Measurements from ENCODE around the gene HSPBP1. TPM values are rescaled to one million over a fixed set of nuclear protein-coding genes. Genes with fewer than 3 reads are reported as not detected.
"Not testable (repeated sequence)": the region's sequence is repeated elsewhere in the genome, so short reads cannot be mapped to it uniquely, and the experiment has no call there.

HSPBP1 gene
- polyA plus RNA-seq, 4 donors, result 20.7 to 46.5 (median 25.4) TPM

GRCh38 chr19:55224679-55225414, 55.1 kb downstream of the HSPBP1 start:
- not testable (repeated sequence) for DNase-seq (ENCODE audit: low read depth in 4 of 4, low spot score in 3 of 4)

GRCh38 chr19:55224038-55224665, 55.8 kb downstream of the HSPBP1 start:
- DNase-seq (ENCODE audit: low read depth in 4 of 4, low spot score in 3 of 4), result no peak

GRCh38 chr19:55223291-55224037, 56.4 kb downstream of the HSPBP1 start:
- no peak for DNase-seq (ENCODE audit: low read depth in 4 of 4, low spot score in 3 of 4)

GRCh38 chr19:55220525-55220924, 59.4 kb downstream of the HSPBP1 start:
- no peak for DNase-seq (ENCODE audit: low read depth in 4 of 4, low spot score in 3 of 4)

DNA sequence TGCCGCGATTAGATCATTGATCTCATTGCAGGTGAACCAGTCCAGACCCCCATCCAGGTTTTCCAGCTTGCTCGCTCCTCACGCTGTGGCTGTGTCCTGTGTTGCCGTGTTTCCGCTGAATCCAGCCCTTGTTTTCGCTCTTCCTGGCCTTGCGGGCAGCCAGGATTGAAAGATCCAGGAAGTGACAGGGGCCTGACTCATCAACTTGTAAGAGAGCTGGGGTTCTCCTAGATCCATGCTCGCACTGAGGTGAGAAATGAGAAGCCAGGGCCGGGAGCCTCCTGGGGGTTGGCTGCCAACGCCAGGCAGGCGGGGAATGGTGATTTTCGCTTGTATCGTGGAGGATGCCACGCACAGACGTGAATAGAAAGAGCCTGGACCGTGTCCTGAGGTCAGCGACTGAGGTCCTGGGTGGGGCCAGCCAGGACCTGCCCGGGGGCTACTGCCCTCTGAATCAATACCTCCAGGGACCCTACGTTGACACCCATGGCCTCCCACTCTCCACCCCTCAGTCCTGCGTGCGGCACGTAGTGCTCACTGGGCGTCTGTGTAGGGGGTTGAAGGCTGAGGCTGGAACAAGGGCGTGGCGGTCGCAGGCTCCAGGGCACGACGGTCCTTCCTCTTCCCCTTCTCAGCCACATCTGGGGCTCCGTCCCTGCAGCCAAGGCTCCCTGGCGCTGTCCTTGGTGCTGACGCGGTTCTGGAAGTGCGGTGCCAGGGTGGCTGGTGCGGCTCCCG, 63.3 kb downstream of the HSPBP1 start:
- DNase-seq (ENCODE audit: low read depth in 4 of 4, low spot score in 3 of 4), result peak; percentile 39 to 60 (median 56)

GRCh38 chr19:55213547-55213946, 66.4 kb downstream of the HSPBP1 start:
- no peak for DNase-seq (ENCODE audit: low read depth in 4 of 4, low spot score in 3 of 4)

GRCh38 chr19:55212447-55212846, 67.5 kb downstream of the HSPBP1 start:
- no peak for DNase-seq (ENCODE audit: low read depth in 4 of 4, low spot score in 3 of 4)

Other genes with a start within 250 kb of the HSPBP1 start
- gene GP6, start 241.8 kb downstream of the HSPBP1 start, polyA plus RNA-seq (ENCODE audit: insufficient read length in 4 of 4), result under 1 TPM; 0.39 to 0.72 (median 0.51) TPM
- gene RDH13, start 217.0 kb downstream of the HSPBP1 start, polyA plus RNA-seq (ENCODE audit: insufficient read length in 4 of 4), result 10 to 100 TPM in 3 of 4 donors, 1 to 10 TPM in 1; 9.2 to 25.8 (median 18.7) TPM
- 10 to 100 TPM in 3 of 4 donors, 1 to 10 TPM in 1; 1.5 to 92.9 (median 53.5) TPM for gene EPS8L1, start 204.2 kb downstream of the HSPBP1 start, polyA plus RNA-seq (ENCODE audit: insufficient read length in 4 of 4)
- gene PPP1R12C, start 162.5 kb downstream of the HSPBP1 start, polyA plus RNA-seq (ENCODE audit: insufficient read length in 4 of 4), result 100 to 1,000 TPM in 1 of 4 donors, 10 to 100 TPM in 3; 56.8 to 120 (median 69.6) TPM
- gene TNNT1, start 130.9 kb downstream of the HSPBP1 start, polyA plus RNA-seq (ENCODE audit: insufficient read length in 4 of 4), result 1 to 10 TPM; 4.2 to 9.9 (median 5.7) TPM
- gene TNNI3, start 122.4 kb downstream of the HSPBP1 start, polyA plus RNA-seq (ENCODE audit: insufficient read length in 4 of 4), result 1 to 10 TPM in 3 of 4 donors, under 1 TPM in 1; 0.57 to 5.4 (median 4.5) TPM
- 10 to 100 TPM in 1 of 4 donors, 1 to 10 TPM in 3; 2.0 to 10.4 (median 7.7) TPM for gene DNAAF3, start 113.5 kb downstream of the HSPBP1 start, polyA plus RNA-seq (ENCODE audit: insufficient read length in 4 of 4)
- gene SYT5, start 99.8 kb downstream of the HSPBP1 start, polyA plus RNA-seq (ENCODE audit: insufficient read length in 4 of 4), result under 1 TPM; 0.09 to 0.52 (median 0.29) TPM
- gene PTPRH, start 70.6 kb downstream of the HSPBP1 start, polyA plus RNA-seq (ENCODE audit: insufficient read length in 4 of 4), result 1 to 10 TPM in 1 of 4 donors, under 1 TPM in 3; 0.11 to 2.8 (median 0.26) TPM
- 1 to 10 TPM; 2.1 to 5.7 (median 4.0) TPM for gene TMEM86B, start 51.3 kb downstream of the HSPBP1 start, polyA plus RNA-seq (ENCODE audit: insufficient read length in 4 of 4)
- 10 to 100 TPM; 30.0 to 58.5 (median 41.8) TPM for gene PPP6R1, start 21.1 kb downstream of the HSPBP1 start, polyA plus RNA-seq (ENCODE audit: insufficient read length in 4 of 4)
- 10 to 100 TPM; 12.8 to 20.6 (median 15.5) TPM for gene BRSK1, start 3.9 kb upstream of the HSPBP1 start, polyA plus RNA-seq (ENCODE audit: insufficient read length in 4 of 4)
- 1 to 10 TPM in 2 of 4 donors, under 1 TPM in 2; 0.80 to 2.0 (median 1.0) TPM for gene TMEM150B, start 45.2 kb upstream of the HSPBP1 start, polyA plus RNA-seq (ENCODE audit: insufficient read length in 4 of 4)
- 10 to 100 TPM; 13.3 to 33.5 (median 17.0) TPM for gene KMT5C, start 59.8 kb upstream of the HSPBP1 start, polyA plus RNA-seq (ENCODE audit: insufficient read length in 4 of 4)
- gene COX6B2, start 74.6 kb upstream of the HSPBP1 start, polyA plus RNA-seq (ENCODE audit: insufficient read length in 4 of 4), result 1 to 10 TPM in 2 of 4 donors, under 1 TPM in 2; 0.49 to 1.5 (median 0.83) TPM
- gene GARIN5B, start 83.2 kb upstream of the HSPBP1 start, polyA plus RNA-seq (ENCODE audit: insufficient read length in 4 of 4), result under 1 TPM; 0.13 to 0.31 (median 0.17) TPM
- gene IL11, start 90.4 kb upstream of the HSPBP1 start, polyA plus RNA-seq (ENCODE audit: insufficient read length in 4 of 4), result 1 to 10 TPM in 2 of 4 donors, under 1 TPM in 2; 0.79 to 1.7 (median 1.1) TPM
- under 1 TPM in 2 of 4 donors, not detected in 2; 0.72 to 0.76 TPM for gene TMEM190, start 96.7 kb upstream of the HSPBP1 start, polyA plus RNA-seq (ENCODE audit: insufficient read length in 4 of 4)
- 1 to 10 TPM in 1 of 4 donors, under 1 TPM in 3; 0.31 to 2.2 (median 0.49) TPM for gene TMEM238, start 104.2 kb upstream of the HSPBP1 start, polyA plus RNA-seq (ENCODE audit: insufficient read length in 4 of 4)
- 1,000 to 10,000 TPM in 2 of 4 donors, 100 to 1,000 TPM in 2; 965 to 1,435 (median 1,000) TPM for gene RPL28, start 105.8 kb upstream of the HSPBP1 start, polyA plus RNA-seq (ENCODE audit: insufficient read length in 4 of 4)
- gene UBE2S, start 127.7 kb upstream of the HSPBP1 start, polyA plus RNA-seq (ENCODE audit: insufficient read length in 4 of 4), result 10 to 100 TPM; 42.3 to 56.0 (median 48.8) TPM
- under 1 TPM; 0.13 to 0.33 (median 0.22) TPM for gene SHISA7, start 163.2 kb upstream of the HSPBP1 start, polyA plus RNA-seq (ENCODE audit: insufficient read length in 4 of 4)
- 10 to 100 TPM; 30.2 to 52.6 (median 33.0) TPM for gene ISOC2, start 181.5 kb upstream of the HSPBP1 start, polyA plus RNA-seq (ENCODE audit: insufficient read length in 4 of 4)
- gene C19orf85, start 184.6 kb upstream of the HSPBP1 start, polyA plus RNA-seq (ENCODE audit: insufficient read length in 4 of 4), result not detected
- gene ZNF628, start 196.5 kb upstream of the HSPBP1 start, polyA plus RNA-seq (ENCODE audit: insufficient read length in 4 of 4), result 1 to 10 TPM; 2.1 to 5.3 (median 3.2) TPM
- gene NAT14, start 205.1 kb upstream of the HSPBP1 start, polyA plus RNA-seq (ENCODE audit: insufficient read length in 4 of 4), result 10 to 100 TPM; 31.4 to 56.7 (median 46.4) TPM
- gene SSC5D, start 208.3 kb upstream of the HSPBP1 start, polyA plus RNA-seq (ENCODE audit: insufficient read length in 4 of 4), result 1 to 10 TPM; 1.9 to 7.0 (median 3.1) TPM